Measurements from ENCODE around the gene GZMH.
"Not testable (repeated sequence)": the region's sequence is repeated elsewhere in the genome, so short reads cannot be mapped to it uniquely, and the experiment has no call there.

The GZMH gene, protein sequence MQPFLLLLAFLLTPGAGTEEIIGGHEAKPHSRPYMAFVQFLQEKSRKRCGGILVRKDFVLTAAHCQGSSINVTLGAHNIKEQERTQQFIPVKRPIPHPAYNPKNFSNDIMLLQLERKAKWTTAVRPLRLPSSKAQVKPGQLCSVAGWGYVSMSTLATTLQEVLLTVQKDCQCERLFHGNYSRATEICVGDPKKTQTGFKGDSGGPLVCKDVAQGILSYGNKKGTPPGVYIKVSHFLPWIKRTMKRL

DNA sequence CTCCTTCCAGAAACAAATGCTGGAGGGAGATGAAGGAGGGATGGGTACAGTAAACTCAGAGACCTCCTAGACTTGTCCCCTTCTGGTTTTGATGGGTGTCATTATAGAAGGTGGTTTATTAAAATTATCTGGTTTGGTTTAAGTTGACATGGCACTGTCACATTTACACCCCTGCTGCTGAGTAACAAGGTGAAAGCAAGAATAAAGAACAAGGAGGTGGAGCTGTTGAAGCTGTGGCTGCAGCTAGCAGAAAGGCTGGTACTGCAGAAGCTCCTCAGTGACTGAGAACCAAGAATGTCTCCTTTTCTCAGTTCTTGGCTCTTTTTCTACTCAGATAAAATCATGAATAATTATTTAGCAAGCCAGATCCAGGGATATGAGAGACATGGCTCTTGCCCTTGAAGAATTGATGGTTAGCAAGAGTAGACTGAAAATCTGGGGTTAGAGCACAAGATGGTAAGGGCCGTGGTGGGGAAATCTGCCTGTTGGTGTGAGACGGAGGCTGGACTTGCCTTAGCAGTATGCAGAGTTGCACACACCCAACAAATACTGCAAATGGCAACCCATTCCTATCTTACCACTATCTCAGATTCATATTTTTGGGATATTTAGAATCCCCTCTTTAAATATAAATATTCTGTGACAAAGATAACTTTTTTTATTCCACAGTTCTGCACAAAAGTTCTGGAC lies at the start of gene GZMH:
Gene GZMH (minus strand): TSS at position 31 of the 690 bp plus-strand sequence. CDS start 72 bp downstream, outside the sequence.
- DNase-seq (ENCODE audit: low read depth in 2 of 2): no peak

DNA sequence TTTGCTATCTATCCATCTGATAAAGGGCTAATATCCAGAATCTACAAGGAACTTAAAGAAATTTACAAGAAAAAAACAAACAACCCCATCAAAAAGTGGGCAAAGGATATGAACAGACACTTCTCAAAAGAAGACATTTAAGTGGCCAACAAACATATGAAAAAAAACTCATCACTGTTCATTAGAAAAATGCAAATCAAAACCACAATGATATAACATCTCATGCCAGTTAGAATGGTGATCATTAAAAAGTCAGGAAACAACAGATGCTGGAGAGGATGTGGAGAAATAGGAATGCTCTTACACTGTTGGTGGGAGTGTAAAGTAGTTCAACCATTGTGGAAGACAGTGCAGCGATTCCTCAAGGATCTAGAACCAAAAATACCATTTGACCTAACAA lies 38.9 kb upstream of the GZMH start:
- not testable (repeated sequence) for DNase-seq (ENCODE audit: low read depth in 2 of 2)

DNA sequence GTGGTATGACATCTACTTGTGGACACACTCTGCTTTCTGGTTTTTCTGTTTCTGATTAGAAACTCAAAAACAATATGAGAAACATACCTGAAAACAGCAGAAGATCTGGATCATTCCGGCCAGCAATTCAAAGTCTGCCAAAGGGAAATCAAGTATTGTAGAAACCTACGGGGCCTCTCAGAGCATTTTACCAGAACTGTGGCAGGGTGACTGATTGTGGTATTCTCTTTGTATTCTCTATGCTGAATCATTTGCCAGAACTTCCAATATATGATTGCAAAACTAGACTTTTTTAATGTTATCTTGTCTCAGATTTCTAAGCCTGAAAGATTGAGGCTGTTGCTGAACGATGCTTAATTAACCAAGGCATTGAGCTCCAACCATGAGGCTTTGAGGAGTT lies 30.4 kb upstream of the GZMH start:
- no peak for DNase-seq (ENCODE audit: low read depth in 2 of 2)

DNA sequence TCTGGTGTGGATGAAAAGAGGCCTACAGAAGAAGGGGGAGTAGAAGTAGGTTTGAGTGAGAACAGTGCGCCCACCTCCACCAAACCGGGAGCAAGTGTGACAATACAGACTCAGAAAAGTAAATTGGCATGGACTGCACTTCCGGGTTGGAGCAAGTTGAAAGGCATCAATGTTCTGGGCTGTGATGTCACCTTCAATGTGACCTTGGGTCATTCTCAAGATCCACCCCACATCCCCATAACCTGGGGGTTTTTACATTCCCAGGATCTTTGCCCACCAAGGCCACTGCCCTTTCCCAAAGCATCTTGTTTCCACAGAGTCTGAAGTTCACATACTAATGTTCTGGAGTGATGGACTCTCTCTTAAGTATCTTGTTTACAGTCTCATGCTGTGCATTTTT lies 29.8 kb upstream of the GZMH start:
- no peak for DNase-seq (ENCODE audit: low read depth in 2 of 2)

DNA sequence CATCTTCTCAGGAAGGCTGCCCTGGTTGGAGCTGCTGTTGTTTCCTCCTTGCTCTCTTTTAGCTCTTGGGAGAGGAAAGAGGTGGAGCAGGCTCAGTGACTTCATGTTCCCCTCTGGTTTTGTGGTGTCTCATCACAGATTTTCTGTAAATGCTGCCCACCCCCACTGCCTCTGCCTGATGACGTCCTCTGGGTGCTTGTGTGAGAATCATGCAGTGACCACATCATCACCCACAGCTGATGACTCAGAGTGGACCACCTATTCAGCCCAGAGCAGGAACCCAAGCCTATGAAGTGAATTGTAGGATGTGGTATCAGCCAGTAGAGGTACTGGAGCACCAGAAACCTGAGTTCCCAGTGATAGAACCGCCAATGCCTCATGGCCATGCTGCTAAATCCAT lies 24.7 kb upstream of the GZMH start, which contains the start of gene GZMB:
Gene GZMB (minus strand): TSS at position 33 of the 400 bp plus-strand sequence. CDS start 30 bp downstream, at position 3.
- DNase-seq (ENCODE audit: low read depth in 2 of 2): no peak

DNA sequence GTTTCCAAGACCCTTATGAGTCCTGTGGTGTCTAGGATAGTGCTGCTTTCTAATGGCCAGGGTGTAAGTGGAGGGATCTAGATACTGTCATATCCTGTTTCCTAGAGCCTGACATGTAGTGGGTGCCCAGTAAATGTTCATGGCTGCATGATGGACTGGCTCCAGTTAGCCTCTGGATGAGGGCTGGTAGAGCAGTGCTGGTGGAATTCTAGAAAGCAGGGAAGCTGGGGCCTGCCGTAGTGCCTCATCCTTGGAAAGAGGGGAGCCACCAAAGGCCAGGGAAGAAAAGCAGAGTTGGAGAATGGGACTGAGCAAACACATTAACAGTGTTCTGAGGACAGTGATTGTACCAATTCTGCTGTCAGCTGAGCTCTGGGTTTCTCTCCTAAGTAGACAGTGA lies 23.9 kb upstream of the GZMH start:
- no peak for DNase-seq (ENCODE audit: low read depth in 2 of 2)

DNA sequence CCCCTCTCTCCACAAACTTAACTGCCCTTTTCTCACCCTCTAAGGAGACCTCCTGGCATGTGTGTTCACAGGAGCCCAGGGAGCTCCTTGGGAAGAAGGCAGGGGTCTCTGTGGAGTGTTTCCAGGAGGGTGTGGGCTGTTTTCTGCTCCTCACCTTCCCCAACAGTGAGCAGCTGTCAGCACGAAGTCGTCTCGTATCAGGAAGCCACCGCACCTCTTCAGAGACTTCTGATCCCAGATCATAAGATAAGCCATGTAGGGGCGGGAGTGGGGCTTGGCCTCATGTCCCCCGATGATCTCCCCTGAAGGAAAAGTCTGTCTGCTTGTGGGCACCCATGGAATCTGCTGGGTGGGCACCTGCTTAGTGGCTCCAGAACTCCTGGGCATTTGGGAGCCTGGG lies 23.3 kb upstream of the GZMH start:
- DNase-seq (ENCODE audit: low read depth in 2 of 2): no peak

DNA sequence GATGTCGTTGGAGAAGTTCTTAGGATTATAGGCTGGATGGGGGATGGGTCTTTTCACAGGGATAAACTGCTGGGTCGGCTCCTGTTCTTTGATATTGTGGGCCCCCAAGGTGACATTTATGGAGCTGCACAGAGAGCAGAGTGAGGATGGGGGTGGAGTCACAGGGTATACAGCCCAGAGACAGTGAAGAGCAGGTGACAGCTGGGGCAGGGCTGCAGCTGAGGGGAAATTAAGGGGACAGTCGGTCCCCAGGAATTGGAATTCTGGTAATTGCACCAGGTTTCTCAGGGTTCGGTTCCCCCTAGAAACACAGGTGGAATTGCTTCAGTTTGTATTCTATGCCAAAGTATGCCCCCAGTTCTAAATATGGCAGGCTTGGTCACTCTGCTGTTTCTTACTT lies 22.9 kb upstream of the GZMH start:
- no peak for DNase-seq (ENCODE audit: low read depth in 2 of 2)

DNA sequence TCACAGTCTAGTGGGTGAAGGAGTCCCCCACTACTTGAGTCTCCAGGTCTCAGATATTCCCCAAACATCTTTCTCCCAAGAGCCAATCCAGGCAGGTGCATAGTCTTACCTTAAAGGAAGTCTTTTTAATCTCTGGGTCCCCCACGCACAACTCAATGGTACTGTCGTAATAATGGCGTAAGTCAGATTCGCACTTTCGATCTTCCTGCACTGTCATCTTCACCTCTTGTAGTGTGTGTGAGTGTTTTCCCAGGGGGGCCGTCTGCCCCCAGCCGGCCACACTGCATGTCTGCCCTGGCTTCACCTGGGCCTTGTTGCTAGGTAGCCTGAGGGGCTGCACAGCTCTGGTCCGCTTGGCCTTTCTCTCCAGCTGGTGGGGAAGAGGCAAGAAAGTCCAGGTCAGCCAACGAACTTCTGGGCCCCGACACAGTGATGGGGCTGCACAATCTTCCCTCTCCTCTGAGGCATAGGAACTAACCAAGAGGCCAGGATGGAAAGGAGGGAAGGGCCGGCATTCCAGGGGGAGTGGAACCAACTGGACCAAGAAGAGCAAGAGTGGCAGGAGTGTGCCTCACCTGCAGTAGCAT lies 22.4 kb upstream of the GZMH start:
- DNase-seq (ENCODE audit: low read depth in 2 of 2): no peak

DNA sequence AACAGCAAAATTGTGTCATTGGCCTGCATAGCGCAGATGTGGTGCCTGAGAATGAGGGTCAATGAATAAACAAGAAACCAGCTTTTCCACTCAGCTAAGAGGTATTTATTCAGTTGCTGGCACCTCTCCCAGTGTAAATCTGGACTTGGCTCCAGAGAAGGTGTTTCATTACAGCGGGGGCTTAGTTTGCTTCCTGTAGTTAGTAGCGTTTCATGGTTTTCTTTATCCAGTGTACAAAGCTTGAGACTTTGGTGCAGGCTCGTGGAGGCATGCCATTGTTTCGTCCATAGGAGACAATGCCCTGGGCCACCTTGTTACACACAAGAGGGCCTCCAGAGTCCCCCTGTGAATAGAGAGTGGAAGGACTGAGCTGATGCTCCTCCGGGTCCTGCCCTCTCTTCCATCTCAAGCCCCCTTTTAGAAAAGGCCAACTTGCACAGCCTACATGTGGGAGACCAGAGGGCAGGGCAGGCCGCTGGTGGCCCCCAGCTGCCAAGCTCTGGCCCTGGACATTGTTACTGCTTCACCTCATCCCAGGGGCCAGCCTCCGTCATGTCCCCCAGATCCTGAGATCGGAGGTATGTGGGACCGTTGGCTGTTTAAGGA lies 21.5 kb upstream of the GZMH start:
- DNase-seq (ENCODE audit: low read depth in 2 of 2): no peak

DNA sequence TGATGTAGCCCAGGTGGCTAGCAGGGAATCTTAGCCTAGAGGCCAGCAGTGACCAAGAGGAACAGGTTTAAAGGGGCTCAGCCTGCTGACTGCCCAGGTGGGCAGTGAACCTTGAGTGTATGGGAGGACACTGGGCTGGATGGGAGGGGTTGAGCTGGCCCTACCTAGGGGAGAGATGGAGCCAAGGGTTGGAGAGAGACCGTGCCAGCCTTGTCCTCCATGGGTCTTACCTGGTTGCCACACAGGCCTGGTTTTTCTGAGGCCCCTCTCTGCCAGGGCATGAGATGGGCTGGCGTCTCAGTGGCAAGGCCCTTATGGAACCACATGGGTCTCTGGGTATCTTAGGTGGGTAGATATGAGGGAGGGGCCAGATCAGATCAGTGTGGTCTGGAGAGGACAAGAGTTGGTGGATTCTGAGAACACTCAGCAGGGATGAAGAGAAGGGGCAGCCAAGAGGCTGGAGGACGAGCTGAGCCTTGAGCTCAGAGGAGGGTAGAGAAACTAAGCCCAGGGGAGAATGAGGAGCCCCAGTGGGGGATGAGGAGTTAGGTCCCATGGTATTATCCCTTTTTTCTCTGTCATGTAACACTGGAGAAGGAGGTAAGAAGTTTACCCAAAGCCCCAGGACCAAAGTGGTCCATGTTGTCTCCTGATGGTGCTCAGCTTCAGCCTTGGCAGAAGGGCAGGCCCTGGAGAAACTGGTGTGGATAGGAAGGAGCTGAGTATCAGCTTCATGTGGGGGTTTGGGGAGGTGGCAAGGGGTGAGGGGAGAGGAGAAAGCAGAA lies 20.8 kb upstream of the GZMH start:
- DNase-seq (ENCODE audit: low read depth in 2 of 2): no peak

DNA sequence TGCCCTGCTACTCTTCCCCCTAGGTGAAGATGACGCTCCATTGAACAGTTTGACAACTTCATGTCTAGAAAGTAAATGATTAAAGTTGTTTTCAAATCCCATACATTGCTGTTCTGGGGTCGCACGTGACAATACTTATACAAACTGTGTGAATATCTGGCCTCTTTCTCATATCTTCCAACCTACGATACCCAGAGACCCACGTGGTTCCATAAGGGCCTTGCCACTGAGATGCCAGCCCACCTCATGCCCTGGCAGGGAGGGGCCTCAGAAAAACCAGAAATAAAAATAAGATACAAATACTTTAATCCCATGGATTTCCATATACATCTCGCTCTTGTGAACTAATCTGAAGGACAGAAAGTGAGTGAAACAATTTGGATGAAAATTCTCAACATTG lies 20.0 kb upstream of the GZMH start:
- DNase-seq (ENCODE audit: low read depth in 2 of 2): no peak

DNA sequence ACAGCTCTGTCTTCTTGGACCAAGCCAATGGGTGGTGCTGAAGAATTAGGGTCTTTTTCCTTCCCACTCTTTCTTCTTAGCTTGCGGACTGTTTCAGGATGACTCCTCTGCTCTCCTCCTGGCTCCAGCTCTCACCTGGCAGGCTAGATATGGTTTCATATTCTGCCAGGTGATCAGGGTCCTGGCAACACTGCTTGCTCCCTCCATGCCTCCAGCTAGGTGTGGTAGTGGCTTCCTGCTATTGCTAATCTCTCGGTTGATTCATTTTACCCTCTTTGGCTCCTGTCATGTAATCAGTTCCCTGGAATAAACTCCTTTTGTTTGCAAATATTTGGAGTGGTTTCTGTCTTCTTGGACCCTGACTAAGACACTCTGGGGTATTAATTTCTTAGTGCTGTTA lies 4.3 kb upstream of the GZMH start:
- DNase-seq (ENCODE audit: low read depth in 2 of 2): no peak

DNA sequence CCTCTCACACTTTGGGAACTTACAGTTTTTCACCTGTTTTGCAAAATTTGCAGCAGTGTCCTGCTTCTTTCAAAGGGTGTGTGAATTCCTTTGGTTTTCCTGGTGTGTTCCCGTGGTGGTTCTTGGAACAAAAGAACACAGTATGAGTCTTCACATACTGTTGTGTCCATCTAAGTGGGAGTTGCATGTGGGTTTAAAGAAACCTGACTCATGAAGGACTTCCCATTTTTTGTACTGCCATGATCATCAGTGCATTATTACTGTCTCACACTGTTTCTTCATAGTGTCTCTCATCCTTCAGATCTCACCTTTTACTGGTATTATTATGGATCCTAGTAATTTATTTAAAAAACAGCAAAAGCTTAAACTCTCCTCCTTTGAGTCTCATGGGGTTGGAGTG lies 3.8 kb upstream of the GZMH start:
- DNase-seq (ENCODE audit: low read depth in 2 of 2): no peak

DNA sequence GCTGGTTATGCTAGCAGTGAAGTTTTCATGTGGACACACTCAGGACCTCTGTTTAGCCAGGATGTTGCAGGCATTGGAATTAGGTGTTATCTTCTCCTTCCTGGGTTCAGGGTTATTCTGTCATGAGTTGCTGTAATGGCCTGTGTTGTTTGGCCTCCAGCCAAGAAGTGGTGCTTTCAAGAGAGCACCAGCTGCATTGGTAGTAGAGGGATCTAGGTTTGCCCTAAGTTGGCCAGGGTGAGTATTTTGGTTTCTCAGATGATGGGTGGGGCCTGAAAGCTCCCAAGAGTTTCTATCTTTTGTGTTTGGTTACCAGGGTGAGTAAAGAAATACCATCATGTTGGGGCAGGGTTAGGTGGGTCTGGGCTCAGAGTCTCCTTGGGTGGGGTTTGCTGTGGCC lies 2.7 kb upstream of the GZMH start:
- DNase-seq (ENCODE audit: low read depth in 2 of 2): no peak

DNA sequence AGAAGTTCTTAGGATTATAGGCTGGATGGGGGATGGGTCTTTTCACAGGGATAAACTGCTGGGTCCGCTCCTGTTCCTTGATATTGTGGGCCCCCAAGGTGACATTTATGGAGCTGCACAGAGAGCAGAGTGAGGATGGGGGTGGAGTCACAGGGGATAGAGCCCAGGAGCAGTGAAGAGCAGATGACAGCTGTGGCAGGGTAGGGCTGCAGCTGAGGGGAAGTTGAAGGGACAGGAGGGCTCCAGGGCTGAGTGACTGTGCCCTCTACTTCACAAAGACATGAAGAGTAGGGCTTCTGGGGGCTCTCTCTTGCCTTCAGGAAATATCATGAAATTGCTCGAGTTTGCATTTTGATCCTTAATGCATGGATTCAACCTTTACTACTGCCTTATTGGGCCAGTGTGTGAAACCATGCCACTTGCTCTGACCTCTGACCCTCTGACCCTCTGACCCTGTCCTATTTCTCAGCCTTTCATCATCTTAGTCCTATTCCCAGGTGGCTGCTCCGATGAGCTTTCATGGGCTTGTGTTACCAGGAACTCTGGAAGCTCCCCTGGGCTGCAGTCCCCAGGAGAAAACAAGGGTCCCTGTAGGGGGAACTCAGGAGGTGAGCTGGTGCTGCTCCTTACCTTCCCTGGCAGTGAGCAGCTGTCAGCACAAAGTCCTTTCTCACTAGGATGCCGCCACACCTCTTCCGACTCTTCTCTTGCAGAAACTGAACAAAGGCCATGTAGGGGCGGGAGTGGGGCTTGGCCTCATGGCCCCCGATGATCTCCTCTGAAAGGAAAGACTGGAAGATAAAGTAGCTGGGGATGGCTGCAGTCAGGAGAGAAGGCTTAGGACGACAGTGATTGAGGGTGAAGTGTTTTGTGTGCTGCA lies 1.6 kb downstream of the GZMH start:
- DNase-seq (ENCODE audit: low read depth in 2 of 2): no peak

DNA sequence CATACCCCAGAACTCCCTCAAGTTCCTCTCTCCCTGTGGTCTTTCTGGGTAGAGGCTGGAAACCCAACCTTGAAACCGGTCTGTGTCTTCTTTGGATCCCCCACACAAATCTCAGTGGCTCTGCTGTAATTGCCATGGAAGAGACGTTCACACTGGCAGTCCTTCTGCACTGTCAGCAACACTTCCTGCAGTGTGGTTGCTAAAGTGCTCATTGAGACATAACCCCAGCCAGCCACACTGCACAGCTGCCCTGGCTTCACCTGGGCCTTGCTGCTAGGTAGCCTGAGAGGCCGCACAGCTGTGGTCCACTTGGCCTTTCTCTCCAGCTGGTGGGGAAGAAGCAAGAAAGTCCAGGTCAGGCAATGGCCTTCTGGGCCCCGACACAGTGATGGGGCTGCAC lies 2.4 kb downstream of the GZMH start:
- DNase-seq (ENCODE audit: low read depth in 2 of 2): no peak

DNA sequence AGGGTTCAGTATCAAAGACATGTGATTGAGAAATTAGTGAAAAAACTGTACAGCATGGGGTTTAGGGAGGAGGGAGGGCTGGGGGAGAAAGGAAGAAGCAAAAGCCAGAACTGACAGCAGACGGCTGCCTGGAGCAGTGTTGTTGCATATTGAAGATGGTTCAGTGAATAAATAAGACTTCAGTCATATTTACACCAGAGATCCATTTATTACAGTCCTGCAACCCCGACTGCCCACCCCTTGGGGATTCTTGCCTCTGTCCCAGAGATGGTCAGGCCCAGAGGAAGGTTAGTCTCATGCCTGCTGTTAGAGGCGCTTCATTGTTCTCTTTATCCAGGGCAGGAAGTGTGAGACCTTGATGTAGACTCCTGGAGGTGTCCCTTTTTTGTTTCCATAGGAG lies 3.2 kb downstream of the GZMH start:
- DNase-seq (ENCODE audit: low read depth in 2 of 2): no peak

DNA sequence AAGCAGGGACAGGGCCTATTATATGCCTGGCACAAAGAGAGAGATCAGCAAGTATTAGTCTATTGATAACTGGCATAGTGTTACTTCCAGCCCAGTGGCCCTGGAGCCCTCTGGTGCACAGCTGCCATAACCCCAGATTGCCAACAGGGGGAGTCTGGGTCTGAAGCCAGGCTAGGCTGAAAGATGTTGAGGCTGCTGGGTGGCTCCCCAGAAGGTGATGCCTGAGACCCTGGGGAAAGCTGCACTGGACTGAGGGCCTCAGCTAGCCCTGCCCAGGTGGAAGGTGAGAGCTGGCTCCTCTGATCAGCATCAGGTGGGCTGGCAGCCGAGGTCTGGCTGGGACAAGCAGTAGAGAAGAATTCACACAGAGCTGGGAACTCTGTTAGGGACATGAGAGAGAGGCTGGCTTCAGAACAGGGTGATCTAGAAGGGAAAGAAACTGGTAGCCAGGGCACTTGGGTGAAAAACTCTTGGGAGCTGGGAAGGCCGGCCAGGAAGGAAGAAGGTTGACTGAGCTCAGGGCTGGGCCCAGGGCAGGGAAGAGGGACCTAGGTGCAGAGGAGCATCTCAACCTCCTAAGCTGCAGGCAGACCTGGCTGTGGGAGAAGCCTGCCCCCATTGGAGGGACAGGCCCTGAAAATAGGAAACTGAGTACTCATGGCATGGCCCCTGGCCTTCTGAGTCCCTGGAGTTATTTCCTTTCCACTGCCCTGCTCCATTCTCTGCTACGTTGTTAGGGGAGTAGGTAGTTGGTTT lies 3.9 kb downstream of the GZMH start:
- DNase-seq (ENCODE audit: low read depth in 2 of 2): no peak

DNA sequence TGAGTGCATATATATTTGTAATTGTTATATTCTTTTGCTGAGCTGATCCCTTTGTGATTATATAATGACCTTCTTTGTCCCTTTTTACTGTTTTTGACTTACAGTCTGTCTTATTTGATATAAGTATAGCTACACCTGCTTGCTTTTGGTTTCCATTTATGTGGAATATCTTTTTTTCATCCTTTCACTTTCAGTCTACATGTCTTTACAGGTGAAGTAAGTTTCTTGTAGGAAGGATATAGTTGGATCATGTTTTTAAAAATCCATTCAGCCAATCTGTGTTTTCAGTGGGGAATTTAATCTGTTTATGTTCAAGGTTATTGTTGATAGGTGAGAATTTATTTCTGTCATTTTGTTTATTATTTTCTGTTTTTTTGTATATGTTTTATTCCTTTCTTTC lies 12.1 kb downstream of the GZMH start:
- no peak for DNase-seq (ENCODE audit: low read depth in 2 of 2)
